ENCODE measurements around the gene TTC7B.

TTC7B gene

DNA sequence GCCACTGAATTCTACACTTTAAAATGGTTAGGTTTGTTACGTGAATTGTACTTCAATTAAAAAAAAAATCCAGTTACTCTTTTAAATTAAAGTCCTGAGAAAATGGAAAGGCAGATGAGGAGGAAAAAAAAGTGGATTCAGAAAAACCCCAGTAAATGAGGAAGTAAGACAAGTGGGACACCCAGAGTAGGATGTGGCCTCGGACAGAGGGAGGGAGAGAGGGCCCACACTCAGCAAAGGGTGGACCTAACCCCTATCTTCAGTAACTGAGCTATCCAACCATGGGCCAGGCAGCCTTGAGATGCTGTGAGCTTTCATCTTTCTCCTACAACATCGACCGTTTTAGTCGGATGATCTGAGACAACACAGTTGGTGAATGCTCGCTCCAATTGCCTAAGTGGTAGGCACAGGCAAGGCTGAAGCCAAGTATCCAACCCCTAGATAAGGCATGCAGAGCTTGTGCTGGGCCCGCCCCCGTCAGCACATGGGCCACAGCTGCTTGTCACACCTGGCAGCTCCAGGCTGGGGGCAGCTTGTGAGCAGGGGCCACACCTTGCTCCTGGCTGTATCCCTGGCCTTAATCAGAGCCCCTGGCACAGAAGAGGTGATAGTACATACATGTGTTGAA, 142.1 kb downstream of the TTC7B start:
- DNase-seq (ENCODE audit: low read depth): no peak

GRCh38 chr14:90671382-90672234, 144.6 kb downstream of the TTC7B start:
- DNase-seq (ENCODE audit: low read depth): no peak

- no peak for DNase-seq (ENCODE audit: low read depth)
Observed at GRCh38 chr14:90669731-90670130, 146.5 kb downstream of the TTC7B start.

GRCh38 chr14:90666571-90666970, 149.7 kb downstream of the TTC7B start:
- no peak for DNase-seq (ENCODE audit: low read depth)

GRCh38 chr14:90665321-90666000, 150.8 kb downstream of the TTC7B start:
- no peak for DNase-seq (ENCODE audit: low read depth)

DNA sequence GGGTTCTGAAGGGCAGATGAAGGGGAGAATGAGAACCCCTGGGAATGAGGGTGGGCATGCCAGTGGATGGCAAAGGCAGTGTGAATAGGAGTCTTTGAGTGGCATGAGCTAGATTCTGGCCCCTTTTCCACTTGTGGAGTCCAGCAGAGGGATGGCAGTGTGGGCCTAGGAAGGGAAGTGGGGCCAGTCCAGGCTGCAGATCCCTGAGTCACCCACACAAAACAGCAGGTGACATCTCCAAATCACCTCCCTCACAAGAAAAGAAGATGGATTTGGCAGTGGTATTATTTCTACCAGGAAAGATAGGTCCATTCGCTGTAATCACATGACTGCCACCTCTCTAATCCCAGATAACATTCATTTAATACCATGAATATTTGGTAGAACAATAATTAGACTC, 151.3 kb downstream of the TTC7B start:
- DNase-seq (ENCODE audit: low read depth): no peak

DNA sequence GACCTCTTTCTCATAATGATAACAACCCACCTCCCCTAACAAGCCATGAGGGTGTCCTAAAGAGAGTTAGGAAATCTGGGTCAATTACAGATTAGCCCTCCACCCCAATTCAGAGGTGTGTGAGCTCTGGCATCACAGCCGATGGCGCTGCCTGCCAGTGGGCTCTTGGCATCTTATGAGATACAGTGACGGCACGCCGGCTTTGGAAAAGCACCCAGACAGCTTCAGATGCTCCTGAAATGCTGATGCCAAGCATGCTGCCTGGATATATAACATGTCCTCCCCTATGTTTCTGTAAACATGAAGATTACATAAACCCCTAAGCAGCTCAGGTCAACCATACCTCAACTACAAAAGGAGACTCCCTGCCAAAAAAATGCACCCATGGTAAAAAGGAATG, 152.6 kb downstream of the TTC7B start:
- no peak for DNase-seq (ENCODE audit: low read depth)

DNA sequence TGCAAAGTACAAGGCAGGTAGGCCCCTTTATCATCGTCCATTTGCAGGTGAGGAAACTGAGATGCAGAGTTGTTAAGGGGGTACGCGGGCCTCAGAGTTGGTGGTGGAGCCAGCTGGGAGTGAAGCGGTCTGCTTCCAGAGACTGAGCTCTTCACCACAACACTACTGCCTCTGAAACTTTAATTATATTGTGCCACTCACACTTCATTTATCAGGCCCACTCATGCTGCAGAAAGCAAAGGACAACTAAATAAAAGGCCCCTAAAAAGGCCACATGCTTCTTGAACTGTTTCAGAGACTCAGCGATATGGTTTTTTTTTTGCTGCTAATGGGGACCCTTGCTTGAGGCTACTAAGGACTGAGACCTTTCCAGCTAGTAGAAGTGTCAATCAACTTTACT, 153.1 kb downstream of the TTC7B start:
- no peak for DNase-seq (ENCODE audit: low read depth)

DNA sequence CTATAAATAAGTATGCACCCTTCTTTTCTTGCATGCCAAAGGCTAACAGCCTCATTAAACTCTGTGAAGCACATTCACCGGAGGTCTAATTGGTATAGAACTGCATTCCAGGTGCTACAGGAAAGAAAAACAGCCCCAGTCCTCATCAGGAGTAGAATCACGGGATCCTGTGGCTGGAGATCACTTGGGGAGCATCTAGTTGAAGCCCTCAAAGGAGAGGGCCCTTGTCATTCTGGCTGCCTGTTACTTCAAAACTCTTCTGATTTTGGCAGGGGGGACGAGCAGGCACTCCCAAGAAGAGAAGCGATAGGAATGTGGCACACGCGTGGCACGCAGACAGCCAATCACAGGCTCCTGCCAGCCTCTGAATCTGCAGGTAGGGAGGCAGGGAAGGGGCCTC, 154.4 kb downstream of the TTC7B start:
- no peak for DNase-seq (ENCODE audit: low read depth)

- no peak for DNase-seq (ENCODE audit: low read depth)
Observed at GRCh38 chr14:90660865-90661570, 155.2 kb downstream of the TTC7B start.

GRCh38 chr14:90659156-90659555, 157.1 kb downstream of the TTC7B start:
- no peak for DNase-seq (ENCODE audit: low read depth)

DNA sequence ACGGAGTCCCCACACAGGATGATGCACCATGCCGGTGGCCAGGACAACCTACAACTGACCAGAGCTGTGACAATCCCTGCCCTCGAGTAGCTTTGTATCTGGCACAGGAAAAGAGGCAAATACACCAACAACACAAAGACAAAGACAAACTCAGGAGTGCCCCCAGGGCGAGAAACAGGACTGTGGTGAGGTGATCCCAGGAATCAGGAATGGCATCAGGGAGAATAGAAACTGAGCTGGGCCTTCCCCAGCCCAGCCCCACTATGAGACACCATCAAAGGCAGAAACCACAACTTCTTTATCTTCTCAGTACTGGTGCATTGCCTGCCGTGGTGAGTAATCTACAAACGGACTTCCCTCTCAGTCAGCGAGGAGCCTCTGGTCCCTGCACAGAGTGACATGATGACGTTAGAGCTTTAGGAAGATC, 157.7 kb downstream of the TTC7B start:
- DNase-seq (ENCODE audit: low read depth): no peak

GRCh38 chr14:90656973-90657372, 159.3 kb downstream of the TTC7B start:
- no peak for DNase-seq (ENCODE audit: low read depth)

GRCh38 chr14:90655829-90656228, 160.4 kb downstream of the TTC7B start:
- DNase-seq (ENCODE audit: low read depth): no peak

GRCh38 chr14:90654831-90655276, 161.4 kb downstream of the TTC7B start:
- DNase-seq (ENCODE audit: low read depth): no peak

DNA sequence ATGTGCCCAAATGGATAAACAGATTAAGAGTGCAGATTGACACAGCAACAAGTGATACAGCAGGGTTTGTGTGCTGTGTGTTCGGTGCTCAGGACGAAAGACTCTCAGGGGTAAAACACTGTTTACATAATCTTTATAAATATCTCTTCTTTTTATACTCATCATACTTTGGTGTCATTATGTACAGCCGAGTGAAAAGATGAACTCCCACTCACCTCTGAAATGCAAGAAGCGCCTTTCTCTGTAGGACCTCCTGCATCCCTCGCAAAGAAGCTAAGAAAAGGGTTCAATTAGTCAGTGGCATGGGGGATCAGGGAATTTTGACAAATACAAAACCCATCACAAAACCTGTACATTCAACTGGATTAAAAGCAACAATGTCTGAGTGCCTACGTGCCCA, 163.6 kb downstream of the TTC7B start:
- no peak for DNase-seq (ENCODE audit: low read depth)

- no peak for DNase-seq (ENCODE audit: low read depth)
Observed at GRCh38 chr14:90651976-90652560, 164.2 kb downstream of the TTC7B start.

- no peak for DNase-seq (ENCODE audit: low read depth)
Observed at GRCh38 chr14:90651271-90651804, 164.9 kb downstream of the TTC7B start.

DNA sequence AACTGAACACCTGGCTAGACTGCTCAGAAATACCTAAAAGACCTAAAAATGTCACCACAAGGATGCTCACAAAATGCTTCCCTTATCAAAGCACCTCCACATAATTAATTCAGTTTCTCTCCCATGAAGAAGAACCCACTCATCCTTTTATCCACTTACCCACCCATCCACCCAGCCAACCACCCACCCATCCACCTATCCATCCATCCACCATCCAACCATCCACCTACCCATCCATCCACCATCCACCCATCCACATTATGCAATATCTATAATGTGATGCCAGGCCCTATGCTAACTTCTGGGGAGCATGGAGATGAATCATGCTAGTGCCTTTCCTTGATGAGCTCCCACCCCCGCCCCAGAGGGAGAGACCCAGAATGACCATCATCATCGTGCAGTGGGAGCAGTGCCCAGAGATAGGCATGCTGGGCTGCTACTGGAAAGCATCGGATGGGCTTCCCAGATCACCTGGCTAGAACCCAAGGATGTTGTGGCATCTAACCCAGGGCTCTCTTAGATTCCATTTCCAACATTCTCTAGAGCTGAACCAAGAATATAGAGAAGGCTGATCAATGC, 166.6 kb downstream of the TTC7B start:
- no peak for DNase-seq (ENCODE audit: low read depth)

- no peak for DNase-seq (ENCODE audit: low read depth)
Observed at GRCh38 chr14:90649083-90649482, 167.1 kb downstream of the TTC7B start.

GRCh38 chr14:90648421-90648820, 167.8 kb downstream of the TTC7B start:
- DNase-seq (ENCODE audit: low read depth): no peak

All from stimulated activated CD8-positive, alpha-beta memory T cell treated with anti-CD3 and anti-CD28 coated beads, Interleukin-4, amount 100 ng/mL, for 24 hours (primary cell).